ENCODE measurements around the gene SLC6A7. TPM values are rescaled to one million over a fixed set of nuclear protein-coding genes. Genes with fewer than 3 reads are reported as not detected.

Gene SLC6A7
- total RNA-seq, 1 donor from 2014 or later, result not detected

- peaks cover 4% of the 10 kb centered on the region for H3K36me3 Mint-ChIP-seq (ENCODE audit: low read depth, unreplicated experiment)
- DNase-seq (ENCODE audit: low spot score), result no peak
- H3K27me3 Mint-ChIP-seq (ENCODE audit: unreplicated experiment), result peaks cover 11% of the 10 kb centered on the region
- TF ChIP-seq CTCF (IDR thresholded peaks at IDR 0.05; ENCODE audit: unreplicated experiment), result no peak
- H3K4me3 Mint-ChIP-seq (ENCODE audit: unreplicated experiment), result no peak overlapping the region
- no peak overlapping the region for H3K27ac Mint-ChIP-seq (ENCODE audit: unreplicated experiment)
- H3K4me1 Mint-ChIP-seq (ENCODE audit: unreplicated experiment), result no peaks in the 10 kb centered on the region
- H3K9me3 Mint-ChIP-seq (ENCODE audit: unreplicated experiment), result no peaks in the 10 kb centered on the region
These were observed 14.1 kb downstream of the SLC6A7 start for GRCh38 chr5:150203832-150204589.

GRCh38 chr5:150204590-150204960 lies 14.7 kb downstream of the SLC6A7 start:
- Mint-ChIP-seq H3K4me1 (ENCODE audit: unreplicated experiment) (peaks cover 2% of the 10 kb centered on the region), H3K36me3 (ENCODE audit: low read depth, unreplicated experiment) (peaks cover 4% of the 10 kb centered on the region), H3K27me3 (ENCODE audit: unreplicated experiment) (peaks cover 11% of the 10 kb centered on the region), H3K9me3 (ENCODE audit: unreplicated experiment) (no peaks in the 10 kb centered on the region), H3K4me3 (ENCODE audit: unreplicated experiment) (no peak overlapping the region), H3K27ac (ENCODE audit: unreplicated experiment) (no peak overlapping the region)
- no peak for DNase-seq (ENCODE audit: low spot score)
- TF ChIP-seq CTCF (IDR thresholded peaks at IDR 0.05; ENCODE audit: unreplicated experiment), result no peak

GRCh38 chr5:150206098-150206778 lies 16.4 kb downstream of the SLC6A7 start:
- no peak overlapping the region for H3K4me3 Mint-ChIP-seq (ENCODE audit: unreplicated experiment)
- DNase-seq (ENCODE audit: low spot score), result no peak
- peaks cover 7% of the 10 kb centered on the region for H3K27me3 Mint-ChIP-seq (ENCODE audit: unreplicated experiment)
- H3K36me3 Mint-ChIP-seq (ENCODE audit: low read depth, unreplicated experiment), result peaks cover 4% of the 10 kb centered on the region
- H3K27ac Mint-ChIP-seq (ENCODE audit: unreplicated experiment), result no peak overlapping the region
- H3K4me1 Mint-ChIP-seq (ENCODE audit: unreplicated experiment), result peaks cover 6% of the 10 kb centered on the region
- no peak for TF ChIP-seq CTCF (IDR thresholded peaks at IDR 0.05; ENCODE audit: unreplicated experiment)
- H3K9me3 Mint-ChIP-seq (ENCODE audit: unreplicated experiment), result no peaks in the 10 kb centered on the region

- Mint-ChIP-seq H3K27ac (ENCODE audit: unreplicated experiment) (no peak overlapping the region), H3K4me1 (ENCODE audit: unreplicated experiment) (peaks cover 8% of the 10 kb centered on the region), H3K9me3 (ENCODE audit: unreplicated experiment) (no peaks in the 10 kb centered on the region), H3K27me3 (ENCODE audit: unreplicated experiment) (peaks cover 7% of the 10 kb centered on the region), H3K36me3 (ENCODE audit: low read depth, unreplicated experiment) (peaks cover 4% of the 10 kb centered on the region), H3K4me3 (ENCODE audit: unreplicated experiment) (no peak overlapping the region)
- no peak for DNase-seq (ENCODE audit: low spot score)
- TF ChIP-seq CTCF (IDR thresholded peaks at IDR 0.05; ENCODE audit: unreplicated experiment), result no peak
These were observed 16.9 kb downstream of the SLC6A7 start for GRCh38 chr5:150206779-150207115.

Measured in endothelial cell (in vitro differentiated cells).